ENCODE data around the gene PLAAT4. TPM values are rescaled to one million over a fixed set of nuclear protein-coding genes. Genes with fewer than 3 reads are reported as not detected.
"Not testable (repeated sequence)": the region's sequence is repeated elsewhere in the genome, so short reads cannot be mapped to it uniquely, and the experiment has no call there.

PLAAT4 gene
- polyA plus RNA-seq, 6 donors from 2014 or later = 31.7 to 72.1 (median 42.2) TPM

GRCh38 chr11:63573881-63574855 is 37.6 kb downstream of the PLAAT4 start:
- Mint-ChIP-seq H3K27ac (peak overlapping the region in 5 of 6 donors; percentile 49 to 95 (median 93)), H3K4me1 (peaks cover 35 to 41% (median 41%) of the 10 kb centered on the region in 3 donors), H3K4me3 (peak overlapping the region; percentile 63 to 90 (median 80)), H3K27me3 (peaks cover 0 to 5% (median 0%) of the 10 kb centered on the region in 3 donors), H3K9me3 (peaks cover 0 to 7% (median 4%) of the 10 kb centered on the region in 7 donors), H3K36me3 (no peaks in the 10 kb centered on the region)
- DNase-seq = no peak
- ATAC-seq (ENCODE audit: low read depth in 2 of 2) = peak; percentile 24 to 35

GRCh38 chr11:63574856-63575602 is 38.4 kb downstream of the PLAAT4 start:
- DNase-seq = no peak
- peaks cover 35 to 41% (median 41%) of the 10 kb centered on the region in 3 donors for H3K4me1 Mint-ChIP-seq
- peak overlapping the region; percentile 63 to 90 (median 80) for H3K4me3 Mint-ChIP-seq
- H3K27ac Mint-ChIP-seq = peak overlapping the region in 5 of 6 donors; percentile 49 to 95 (median 93)
- peaks cover 1 to 12% (median 4%) of the 10 kb centered on the region in 7 donors for H3K9me3 Mint-ChIP-seq
- no peaks in the 10 kb centered on the region for H3K36me3 Mint-ChIP-seq
- H3K27me3 Mint-ChIP-seq = peaks cover 0 to 5% (median 0%) of the 10 kb centered on the region in 3 donors
- no peak for ATAC-seq (ENCODE audit: low read depth in 2 of 2)

GRCh38 chr11:63578882-63579281 is 42.3 kb downstream of the PLAAT4 start:
- peaks cover 0 to 13% of the 10 kb centered on the region in 2 donors for H3K36me3 Mint-ChIP-seq

GRCh38 chr11:63581224-63581623 is 44.6 kb downstream of the PLAAT4 start:
- H3K4me1 Mint-ChIP-seq; ATAC-seq (ENCODE audit: low read depth in 2 of 2); DNase-seq; H3K27ac Mint-ChIP-seq; H3K4me3 Mint-ChIP-seq: not testable (repeated sequence)
- peaks cover 13 to 34% (median 23%) of the 10 kb centered on the region in 7 donors for H3K9me3 Mint-ChIP-seq
- peaks cover 0 to 13% of the 10 kb centered on the region in 2 donors for H3K36me3 Mint-ChIP-seq
- H3K27me3 Mint-ChIP-seq = peaks cover 0 to 14% (median 4%) of the 10 kb centered on the region in 3 donors

More at GRCh38 chr11:63578882-63579281, 42.3 kb downstream of the PLAAT4 start:
- Mint-ChIP-seq H3K4me1 (peaks cover 10 to 26% (median 16%) of the 10 kb centered on the region in 3 donors), H3K9me3 (peaks cover 13 to 34% (median 23%) of the 10 kb centered on the region in 7 donors), H3K27me3 (peaks cover 0 to 14% (median 4%) of the 10 kb centered on the region in 3 donors)
- not testable (repeated sequence) for ATAC-seq (ENCODE audit: low read depth in 2 of 2); DNase-seq; H3K4me3 Mint-ChIP-seq; H3K27ac Mint-ChIP-seq

DNA sequence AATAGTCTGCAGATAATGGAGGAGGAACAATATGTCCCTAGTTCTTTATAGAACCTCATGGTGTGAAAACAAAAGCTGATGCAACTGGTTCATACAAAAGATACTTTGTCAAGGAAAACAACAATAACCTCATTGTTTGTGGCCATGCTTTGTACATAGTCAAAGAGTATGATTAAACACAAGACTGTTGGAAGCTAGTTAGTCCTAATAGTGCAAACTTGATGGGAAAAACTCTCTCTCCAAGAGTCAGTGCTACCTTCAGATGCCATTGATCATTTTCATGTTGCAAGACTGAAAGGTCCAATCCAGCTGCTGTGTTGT is 46.7 kb downstream of the PLAAT4 start:
- Mint-ChIP-seq H3K36me3 (peaks cover 0 to 13% of the 10 kb centered on the region in 2 donors), H3K27me3 (peaks cover 1 to 20% (median 10%) of the 10 kb centered on the region in 3 donors), H3K4me1 (peaks cover 0 to 8% (median 0%) of the 10 kb centered on the region in 3 donors), H3K27ac (no peak overlapping the region), H3K4me3 (no peak overlapping the region), H3K9me3 (peaks cover 10 to 37% (median 22%) of the 10 kb centered on the region in 7 donors)
- no peak for DNase-seq
- no peak for ATAC-seq (ENCODE audit: low read depth in 2 of 2)

DNA sequence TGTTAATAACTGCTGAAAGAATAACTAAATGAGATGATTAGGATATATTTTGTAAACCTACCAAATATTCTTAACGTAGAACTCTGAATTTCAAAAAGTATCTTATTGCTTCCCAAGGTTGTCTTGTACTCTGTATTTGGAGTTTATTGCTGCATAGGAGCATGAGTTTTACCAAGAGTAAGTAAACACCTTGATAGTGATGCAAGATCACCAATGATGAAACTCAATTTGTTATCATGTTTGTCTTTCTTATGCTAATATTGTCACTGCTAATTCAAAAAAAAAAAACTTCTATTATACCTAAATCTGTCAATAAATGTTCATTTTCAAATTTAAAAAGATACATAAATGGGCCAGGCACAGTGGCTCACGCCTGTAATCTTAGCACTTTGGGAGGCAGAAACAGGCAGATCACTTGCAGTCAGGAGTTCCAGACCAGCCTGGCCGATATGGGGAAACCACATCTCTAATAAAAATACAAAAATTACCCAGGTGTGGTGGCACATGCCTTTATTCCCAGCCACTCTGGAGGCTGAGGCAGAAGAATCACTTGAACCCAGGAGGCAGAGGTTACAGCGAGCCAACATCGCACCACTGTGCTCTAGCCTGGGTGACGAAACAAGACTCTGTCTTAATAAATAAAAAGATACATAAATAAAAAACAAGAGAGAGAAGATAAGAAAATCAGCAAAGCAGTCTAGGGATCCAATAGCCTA is 50.0 kb downstream of the PLAAT4 start:
- H3K27ac Mint-ChIP-seq = no peak overlapping the region
- peaks cover 0 to 8% of the 10 kb centered on the region in 2 donors for H3K36me3 Mint-ChIP-seq
- peaks cover 6 to 11% (median 7%) of the 10 kb centered on the region in 7 donors for H3K9me3 Mint-ChIP-seq
- DNase-seq (no peak), ATAC-seq (ENCODE audit: low read depth in 2 of 2) (no peak)
- H3K4me3 Mint-ChIP-seq = no peak overlapping the region
- H3K4me1 Mint-ChIP-seq = peaks cover 0 to 8% (median 0%) of the 10 kb centered on the region in 3 donors
- H3K27me3 Mint-ChIP-seq = peaks cover 6 to 38% (median 15%) of the 10 kb centered on the region in 3 donors

GRCh38 chr11:63589000-63589399 is 52.4 kb downstream of the PLAAT4 start:
- H3K27me3 Mint-ChIP-seq = peaks cover 6 to 30% (median 11%) of the 10 kb centered on the region in 3 donors
- DNase-seq = no peak
- H3K4me3 Mint-ChIP-seq = no peak overlapping the region
- ATAC-seq (ENCODE audit: low read depth in 2 of 2) = no peak
- H3K27ac Mint-ChIP-seq = no peak overlapping the region
- H3K9me3 Mint-ChIP-seq = peaks cover 0 to 5% (median 0%) of the 10 kb centered on the region in 7 donors
- H3K4me1 Mint-ChIP-seq = peaks cover 0 to 1% (median 0%) of the 10 kb centered on the region in 3 donors
- H3K36me3 Mint-ChIP-seq = no peaks in the 10 kb centered on the region

- peaks cover 0 to 1% (median 0%) of the 10 kb centered on the region in 3 donors for H3K4me1 Mint-ChIP-seq
- no peaks in the 10 kb centered on the region for H3K36me3 Mint-ChIP-seq
- no peak overlapping the region for H3K4me3 Mint-ChIP-seq
- peak overlapping the region in 1 of 6 donors; percentile 50 for H3K27ac Mint-ChIP-seq
- ATAC-seq (ENCODE audit: low read depth in 2 of 2) (no peak), DNase-seq (no peak)
- H3K9me3 Mint-ChIP-seq = peaks cover 0 to 5% (median 0%) of the 10 kb centered on the region in 7 donors
- H3K27me3 Mint-ChIP-seq = peaks cover 6 to 29% (median 11%) of the 10 kb centered on the region in 3 donors
Measured at GRCh38 chr11:63590024-63590788, 53.6 kb downstream of the PLAAT4 start.

DNA sequence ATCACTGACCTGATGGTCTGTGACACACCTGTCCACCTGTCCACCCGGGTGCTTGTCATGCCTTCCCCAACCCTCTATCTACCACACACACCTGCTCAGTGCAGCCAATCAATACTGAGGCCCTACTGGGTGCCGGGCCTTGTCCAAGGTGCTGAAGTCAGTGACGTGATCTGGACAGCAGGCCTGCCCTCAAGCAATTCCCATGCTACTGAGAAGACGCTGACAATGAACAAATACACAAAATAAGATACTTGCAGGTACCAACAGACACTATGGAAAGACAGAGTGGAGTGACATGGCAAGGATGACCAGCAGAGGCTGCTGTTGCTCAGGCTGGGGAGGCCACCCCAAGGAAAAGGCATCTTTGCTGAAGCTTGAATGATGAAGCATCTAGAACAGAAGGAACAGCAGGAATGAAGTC is 56.4 kb downstream of the PLAAT4 start:
- Mint-ChIP-seq H3K9me3 (no peaks in the 10 kb centered on the region), H3K4me1 (peaks cover 0 to 1% (median 0%) of the 10 kb centered on the region in 3 donors), H3K4me3 (peak overlapping the region in 1 of 8 donors; percentile 55), H3K36me3 (no peaks in the 10 kb centered on the region), H3K27me3 (peaks cover 6 to 19% (median 9%) of the 10 kb centered on the region in 3 donors), H3K27ac (no peak overlapping the region)
- DNase-seq (no peak), ATAC-seq (ENCODE audit: low read depth in 2 of 2) (no peak)

GRCh38 chr11:63595296-63595695 is 58.7 kb downstream of the PLAAT4 start:
- Mint-ChIP-seq H3K4me3 (no peak overlapping the region), H3K27ac (no peak overlapping the region), H3K27me3 (peaks cover 0 to 9% (median 7%) of the 10 kb centered on the region in 3 donors), H3K9me3 (no peaks in the 10 kb centered on the region), H3K4me1 (peaks cover 0 to 1% (median 0%) of the 10 kb centered on the region in 3 donors), H3K36me3 (no peaks in the 10 kb centered on the region)
- ATAC-seq (ENCODE audit: low read depth in 2 of 2) = no peak
- no peak for DNase-seq

Measured in naive B cell (primary cell).